Upper lobe of left lung (tissue), 6 donors: Measurements from ENCODE around the gene ZNF564. TPM values are rescaled to one million over a fixed set of nuclear protein-coding genes. Genes with fewer than 3 reads are reported as not detected.
A peak's percentile ranks its signal among the peaks of the same experiment; 100 is the strongest.

Experiments used
- ATAC-seq, 2 donors: fragments of 200-7000 bp; cut with Tn5 transposase; one replicate each; pipeline ENCODE4 v1.9.1; 2022; ENCODE audit warnings: mild to moderate bottlenecking in 2 of 2, moderate library complexity in 2 of 2; ENCODE audit not compliant: low FRiP score in 2 of 2
- DNase-seq, 2 donors: peaks; one replicate each; pipeline ENCODE4 v3.0.0-alpha.2; 2019 to 2020
- H3K27ac ChIP-seq, 4 donors: fragments of 200-600 bp; sonication (generic); one replicate each; pipeline ENCODE4 v1.5.1; 2016 to 2019
- H3K27me3 ChIP-seq, 4 donors: fragments of 200-600 bp; sonication (generic); one replicate each; pipeline ENCODE4 v1.5.1; 2017 to 2019
- H3K36me3 ChIP-seq, 4 donors: fragments of 200-600 bp; sonication (generic); one replicate each; pipeline ENCODE4 v1.5.1; 2016 to 2019
- H3K4me1 ChIP-seq, 4 donors: fragments of 200-600 bp; sonication (generic); one replicate each; pipeline ENCODE4 v1.5.1; 2018 to 2019
- H3K4me3 ChIP-seq, 4 donors: fragments of 200-600 bp; sonication (generic); one replicate each; pipeline ENCODE4 v1.5.1; 2017 to 2019; ENCODE audit warnings: mild to moderate bottlenecking in 2 of 4, moderate library complexity in 1 of 4
- H3K9me3 ChIP-seq, 4 donors: fragments of 200-600 bp; sonication (generic); one replicate each; pipeline ENCODE4 v1.5.1; 2018 to 2019
- EP300 ChIP-seq, 4 donors: sonication (generic); formaldehyde crosslinking; IDR thresholded peaks; one replicate each; pipeline ENCODE4 v1.5.1; 2017; ENCODE audit warnings: antibody characterized with exemption in 4 of 4, control low read depth in 2 of 4
- POLR2A ChIP-seq, 4 donors: fragments of 450-650 bp; IDR thresholded peaks; one replicate each; pipeline ENCODE4 v1.5.1; 2016 to 2017; ENCODE audit warnings: antibody characterized with exemption in 4 of 4, mild to moderate bottlenecking in 2 of 4
- POLR2AphosphoS5 ChIP-seq, 2 donors: sonication (generic); formaldehyde crosslinking; IDR thresholded peaks; one replicate each; pipeline ENCODE4 v1.5.1; 2017; ENCODE audit warnings: antibody characterized with exemption in 2 of 2
- WGBS, 2 donors: methylation state at CpG; one replicate each; pipeline ENCODE4 v1.1.5; 2017 to 2018; 5-methylcytosine and 5-hydroxymethylcytosine counted together
- total RNA-seq, 6 donors: library from RNA; depleted of rRNA in 4 of 6; stranded (reverse); fragments of >200 nt in 4 of 6; gene quantifications; one replicate each; pipeline versions ENCODE4 v1.1.0 to v1.2.1, GENCODE V29; 2016 to 2021
- TF ChIP-seq, protein P1 (sequence below), 6 experiments: fragments of 450-650 bp in 4 of 6; fragments of 200-600 bp in 2 of 6; sonication (generic) in 2 of 6; IDR thresholded peaks; one replicate each; pipeline ENCODE4 v1.5.1; 2016 to 2019; ENCODE audit warnings: antibody characterized with exemption in 6 of 6
- donor health status: DM: no; HTN: no; CAD: no; lungs with moderate emphysema.
- donor health status: DM: no; HTN: yes; CAD: no; lungs with severe emphysema.

Gene ZNF564
- total RNA-seq, 6 donors from 2014 or later, result 5.0 to 28.3 (median 12.2) TPM

DNA sequence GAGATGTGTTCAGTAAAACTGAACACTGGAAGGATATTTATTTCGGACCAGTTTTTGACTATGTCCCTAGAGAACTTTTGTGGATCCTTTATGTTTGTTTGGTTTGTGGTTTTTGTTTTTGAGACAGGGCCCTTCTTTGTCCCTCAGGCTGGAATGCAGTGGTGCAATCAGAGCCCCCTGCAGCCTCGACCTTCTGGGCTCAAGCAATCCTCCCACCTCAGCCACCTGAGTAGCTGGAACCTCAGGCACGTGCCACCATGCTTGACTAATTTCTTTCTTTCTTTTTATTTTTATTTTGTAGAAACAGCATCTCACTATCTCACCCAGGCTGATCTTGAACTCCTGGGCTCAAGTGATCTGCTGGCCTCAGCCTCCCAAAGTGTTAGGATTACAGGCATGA, 65.7 kb downstream of the ZNF564 start:
- Histone ChIP-seq H3K9me3 (no peaks in the 10 kb centered on the region), H3K27me3 (no peaks in the 10 kb centered on the region), H3K36me3 (no peaks in the 10 kb centered on the region), H3K27ac (peak overlapping the region in 3 of 4 donors; percentile 65 to 84 (median 75)), H3K4me1 (peaks cover 6 to 27% (median 18%) of the 10 kb centered on the region in 4 donors), H3K4me3 (no peak overlapping the region)
- TF ChIP-seq POLR2A (IDR thresholded peaks at IDR 0.05), result no peak
- TF ChIP-seq POLR2AphosphoS5 (IDR thresholded peaks at IDR 0.05), result no peak
- no peak for TF ChIP-seq EP300 (IDR thresholded peaks at IDR 0.05)
- TF ChIP-seq, protein P1, sequence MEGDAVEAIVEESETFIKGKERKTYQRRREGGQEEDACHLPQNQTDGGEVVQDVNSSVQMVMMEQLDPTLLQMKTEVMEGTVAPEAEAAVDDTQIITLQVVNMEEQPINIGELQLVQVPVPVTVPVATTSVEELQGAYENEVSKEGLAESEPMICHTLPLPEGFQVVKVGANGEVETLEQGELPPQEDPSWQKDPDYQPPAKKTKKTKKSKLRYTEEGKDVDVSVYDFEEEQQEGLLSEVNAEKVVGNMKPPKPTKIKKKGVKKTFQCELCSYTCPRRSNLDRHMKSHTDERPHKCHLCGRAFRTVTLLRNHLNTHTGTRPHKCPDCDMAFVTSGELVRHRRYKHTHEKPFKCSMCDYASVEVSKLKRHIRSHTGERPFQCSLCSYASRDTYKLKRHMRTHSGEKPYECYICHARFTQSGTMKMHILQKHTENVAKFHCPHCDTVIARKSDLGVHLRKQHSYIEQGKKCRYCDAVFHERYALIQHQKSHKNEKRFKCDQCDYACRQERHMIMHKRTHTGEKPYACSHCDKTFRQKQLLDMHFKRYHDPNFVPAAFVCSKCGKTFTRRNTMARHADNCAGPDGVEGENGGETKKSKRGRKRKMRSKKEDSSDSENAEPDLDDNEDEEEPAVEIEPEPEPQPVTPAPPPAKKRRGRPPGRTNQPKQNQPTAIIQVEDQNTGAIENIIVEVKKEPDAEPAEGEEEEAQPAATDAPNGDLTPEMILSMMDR (IDR thresholded peaks at IDR 0.05), result no peak
- DNase-seq (no peak), ATAC-seq (no peak)
- WGBS, 2 donors, result 78 to 90% methylated on average over 3 of the region's 3 CpGs

DNA sequence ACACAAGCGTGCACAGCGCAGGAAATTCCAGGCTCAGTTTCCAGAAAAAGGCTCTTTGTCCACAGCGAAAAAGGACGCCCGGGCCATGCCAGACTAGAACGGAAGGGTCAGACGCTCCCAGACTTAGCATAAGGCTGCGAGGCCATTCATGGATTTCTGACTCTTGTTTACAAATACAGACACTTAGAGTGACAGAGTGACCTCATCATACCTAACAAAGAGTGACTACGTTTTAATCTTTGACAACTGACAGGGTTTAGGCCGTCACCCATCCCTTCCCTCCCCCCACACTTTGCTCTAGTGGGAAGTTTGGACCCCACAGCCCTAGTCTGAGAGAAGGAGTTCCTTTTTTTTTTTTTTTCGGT, 66.2 kb downstream of the ZNF564 start:
- H3K4me3 ChIP-seq, result peak overlapping the region; percentile 68 to 86 (median 84)
- ATAC-seq, result peak; percentile 17 to 68
- no peak for DNase-seq

DNA sequence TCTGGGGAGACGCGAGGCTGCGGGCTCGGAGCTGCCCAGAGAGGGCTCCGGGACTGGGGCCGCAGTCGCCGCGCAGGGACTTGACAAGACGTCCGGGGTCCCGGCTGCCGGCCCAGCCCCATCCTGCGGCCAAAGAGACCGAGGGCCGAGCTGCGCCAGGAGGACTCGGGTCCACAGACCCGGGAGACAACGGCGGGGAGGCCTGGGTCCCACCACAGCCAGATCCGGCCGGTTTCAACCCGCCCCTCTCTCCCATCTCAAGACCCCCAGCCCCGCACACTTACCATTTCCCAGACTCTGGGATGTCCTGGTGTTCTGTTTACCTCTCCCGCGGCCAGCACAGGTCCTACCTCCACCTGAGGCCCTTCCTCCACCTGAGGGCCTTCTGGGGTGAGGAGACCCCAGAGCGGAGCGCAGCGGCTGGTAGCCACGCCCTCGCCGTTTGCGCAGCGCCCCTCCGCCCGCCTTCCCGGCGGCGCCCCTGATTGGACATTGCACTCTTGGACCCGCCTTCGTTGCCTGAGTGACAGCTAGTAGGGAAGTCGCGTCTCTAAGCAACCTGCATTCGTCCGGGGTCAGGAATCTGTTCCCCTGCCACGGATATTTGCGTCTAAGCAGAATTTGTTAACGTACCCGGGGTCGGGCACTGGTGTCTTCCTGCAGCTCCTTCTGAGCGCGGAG, 66.8 kb downstream of the ZNF564 start, which contains the start of gene ZNF709:
TSS of gene ZNF709 (minus strand) at position 446 of the 681 bp plus-strand sequence. CDS start at position 287, 159 bp downstream.
- H3K27ac ChIP-seq, result peak within 1 kb of the TSS; percentile 65 to 84 (median 78)
- ATAC-seq, result peak; percentile 95 to 100

More for the DNA sequence above, 66.2 kb downstream of the ZNF564 start:
- Histone ChIP-seq H3K27ac (peak overlapping the region; percentile 65 to 84 (median 78)), H3K36me3 (no peaks in the 10 kb centered on the region), H3K4me1 (peaks cover 6 to 27% (median 18%) of the 10 kb centered on the region in 4 donors), H3K27me3 (no peaks in the 10 kb centered on the region), H3K9me3 (no peaks in the 10 kb centered on the region)
- TF ChIP-seq POLR2A (IDR thresholded peaks at IDR 0.05) (no peak), EP300 (IDR thresholded peaks at IDR 0.05) (no peak), POLR2AphosphoS5 (IDR thresholded peaks at IDR 0.05) (no peak)
- TF ChIP-seq, protein P1 (IDR thresholded peaks at IDR 0.05), result no peak
- WGBS, 2 donors, result 1 to 3% methylated on average over 9 to 10 of the region's 11 CpGs

DNA sequence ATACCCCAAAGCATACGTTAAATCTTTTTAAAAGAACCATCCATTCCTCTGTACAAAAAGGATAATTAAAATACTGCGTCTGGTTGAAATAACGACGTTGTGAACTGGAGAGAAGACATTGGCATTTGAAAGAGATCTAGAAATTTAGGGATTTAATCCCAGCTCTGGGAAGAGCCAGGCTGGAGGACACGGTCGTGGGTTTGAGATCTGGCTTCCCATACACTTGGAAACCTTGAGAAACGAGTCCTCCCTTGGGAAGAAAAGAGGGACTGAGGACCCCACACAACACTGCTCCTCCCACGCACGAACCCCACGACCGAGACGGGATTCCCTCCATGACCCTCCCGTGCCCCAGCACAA, 67.3 kb downstream of the ZNF564 start:
- Histone ChIP-seq H3K4me3 (peak overlapping the region; percentile 68 to 86 (median 84)), H3K27me3 (no peaks in the 10 kb centered on the region), H3K4me1 (peaks cover 6 to 27% (median 18%) of the 10 kb centered on the region in 4 donors), H3K9me3 (no peaks in the 10 kb centered on the region), H3K36me3 (no peaks in the 10 kb centered on the region), H3K27ac (peak overlapping the region; percentile 65 to 84 (median 78))
- TF ChIP-seq, protein P1 (IDR thresholded peaks at IDR 0.05), result no peak
- TF ChIP-seq POLR2A (IDR thresholded peaks at IDR 0.05) (no peak), POLR2AphosphoS5 (IDR thresholded peaks at IDR 0.05) (no peak), EP300 (IDR thresholded peaks at IDR 0.05) (no peak)
- ATAC-seq (no peak), DNase-seq (no peak)
- WGBS, 2 donors, result 2 to 4% methylated on average over 7 to 13 of the region's 13 CpGs

More for the DNA sequence above, 66.8 kb downstream of the ZNF564 start, which contains the start of gene ZNF709:
- TF ChIP-seq POLR2AphosphoS5 (IDR thresholded peaks at IDR 0.05), result peak in 1 of 2 donors; percentile 81
- peak in 3 of 4 donors; percentile 44 to 71 (median 70) for TF ChIP-seq POLR2A (IDR thresholded peaks at IDR 0.05)
- TF ChIP-seq, protein P1 (IDR thresholded peaks at IDR 0.05), result no peak
- TF ChIP-seq EP300 (IDR thresholded peaks at IDR 0.05), result no peak
- no peaks in the 10 kb centered on the region for H3K27me3 ChIP-seq
- H3K4me3 ChIP-seq, result peak within 1 kb of the TSS; percentile 68 to 86 (median 84)
- peak; percentile 93 to 95 for DNase-seq
- 0 to 3% methylated on average over 14 to 33 of the region's 53 CpGs for WGBS, 2 donors
- no peaks in the 10 kb centered on the region for H3K36me3 ChIP-seq
- H3K9me3 ChIP-seq, result no peaks in the 10 kb centered on the region
- peaks cover 6 to 27% (median 18%) of the 10 kb centered on the region in 4 donors for H3K4me1 ChIP-seq
